ENCODE measurements around the gene PARN. TPM values are rescaled to one million over a fixed set of nuclear protein-coding genes. Genes with fewer than 3 reads are reported as not detected.

The PARN gene
- total RNA-seq, 1 experiment from 2014 or later, result 42.5 TPM

- TF ChIP-seq CTCF (IDR thresholded peaks at IDR 0.05 in 2 of 3, conservative IDR thresholded peaks at IDR 0.05 in 1 of 3; ENCODE audit: borderline replicate concordance in 1 of 3, insufficient read depth in 1 of 3, low read depth in 2 of 3, low read length in 2 of 3) (no peak), TCF7L2 (IDR thresholded peaks at IDR 0.05; ENCODE audit: borderline replicate concordance, extremely low read depth, insufficient read depth, insufficient read length) (no peak), ZFX (IDR thresholded peaks at IDR 0.05) (no peak), ZNF274 (IDR thresholded peaks at IDR 0.05; ENCODE audit: low read depth, low read length) (no peak)
Measured at GRCh38 chr16:14496047-14496770, 133.9 kb downstream of the PARN start (continued).

- ATAC-seq, result no peak
- H4K20me1 ChIP-seq (ENCODE audit: insufficient read depth), result no peaks in the 10 kb centered on the region
- ChIA-PET CTCF (no interaction called here), RAD21 (ENCODE audit: low non-redundant PET in 1 of 2, low total read pairs in 2 of 2, uncharacterized antibody in 2 of 2, unreplicated experiment in 2 of 2) (no interaction called here), POLR2A (no interaction called here)
- no peak overlapping the region for H3K27ac ChIP-seq (ENCODE audit: low read depth, low read length)
- H3K9me3 ChIP-seq (ENCODE audit: control insufficient read depth in 1 of 2, insufficient read depth in 1 of 2, low read depth in 1 of 2, low read length in 2 of 2), result no peaks in the 10 kb centered on the region
- no peaks in the 10 kb centered on the region for H3K36me3 ChIP-seq (ENCODE audit: control insufficient read depth in 1 of 2, insufficient read depth in 2 of 2, low read length in 2 of 2)
- no peak overlapping the region for H3K4me2 ChIP-seq (ENCODE audit: low read length)
- no peaks in the 10 kb centered on the region for H3K27me3 ChIP-seq (ENCODE audit: insufficient read depth, low read length)
- no peak overlapping the region for H2AFZ ChIP-seq (ENCODE audit: low read depth, low read length, poor library complexity, severe bottlenecking)
- intact Hi-C loops (cut with micrococcal nuclease), result no loop called here
- no peaks in the 10 kb centered on the region for H3K9me2 ChIP-seq (ENCODE audit: insufficient read depth)
- H3K4me3 ChIP-seq (replicated peaks in 1 of 2; ENCODE audit: low read depth in 1 of 2, low read length in 2 of 2), result no peak overlapping the region
- no peaks in the 10 kb centered on the region for H3K79me2 ChIP-seq (ENCODE audit: insufficient read depth, low read length)
- H3K4me1 ChIP-seq (ENCODE audit: control insufficient read depth in 1 of 2, insufficient read depth in 2 of 2, low read length in 2 of 2), result peaks cover 24 to 33% of the 10 kb centered on the region in 2 experiments
- no peak overlapping the region for H3K9ac ChIP-seq (ENCODE audit: low read length)
- DNase-seq (ENCODE audit: low read depth, low spot score), result no peak
- no TSS peak for BruUV-seq (replicated peaks)
- no peak for TF ChIP-seq YY1 (IDR thresholded peaks at IDR 0.05; ENCODE audit: extremely low read depth, insufficient replicate concordance, low read depth, low read length)
- no peak for TF ChIP-seq TCF7L2 (IDR thresholded peaks at IDR 0.05; ENCODE audit: borderline replicate concordance, extremely low read depth, insufficient read depth, insufficient read length)
- no peak for TF ChIP-seq CBX3 (IDR thresholded peaks at IDR 0.05; ENCODE audit: low read depth)
- TF ChIP-seq EZH2phosphoT487 (IDR thresholded peaks at IDR 0.05; ENCODE audit: borderline replicate concordance), result no peak
- TF ChIP-seq ZBTB33 (IDR thresholded peaks at IDR 0.05; ENCODE audit: extremely low read depth, insufficient replicate concordance, low read length), result no peak
- TF ChIP-seq ATF3 (IDR thresholded peaks at IDR 0.05), result no peak
- no peak for TF ChIP-seq RAD21 (IDR thresholded peaks at IDR 0.05; ENCODE audit: low read depth)
- no peak for TF ChIP-seq MAX (IDR thresholded peaks at IDR 0.05)
- TF ChIP-seq REST (IDR thresholded peaks at IDR 0.05; ENCODE audit: low read depth), result no peak
- no peak for TF ChIP-seq ZFX (IDR thresholded peaks at IDR 0.05)
- TF ChIP-seq SP1 (IDR thresholded peaks at IDR 0.05; ENCODE audit: low read depth), result no peak
- TF ChIP-seq POLR2A (IDR thresholded peaks at IDR 0.05; ENCODE audit: borderline replicate concordance, extremely low read depth, insufficient read depth, insufficient read length), result no peak
Measured at GRCh38 chr16:14495213-14496046, 134.6 kb downstream of the PARN start.
